Right atrium auricular region (tissue), 2 donors: ENCODE results near the gene SLC35B2. TPM values are rescaled to one million over a fixed set of nuclear protein-coding genes. Genes with fewer than 3 reads are reported as not detected.

Experiments used
- DNase-seq: peaks from one replicate; pipeline ENCODE4 v3.0.0-alpha.2; 2019; ENCODE audit warnings: low spot score
- H3K27ac ChIP-seq, 2 donors: fragments of 200-600 bp; sonication (generic); 1 replicate in 1 of 2; 2 replicates in 1 of 2; pipeline ENCODE4 v1.5.1; 2016 to 2019
- H3K27me3 ChIP-seq, 2 donors: fragments of 200-600 bp; sonication (generic); one replicate each; pipeline versions ENCODE4 v1.5.1 to v1.6.0; 2017 to 2019
- H3K36me3 ChIP-seq: fragments of 200-600 bp; sonication (generic); one replicate; pipeline ENCODE4 v1.5.1; 2016
- H3K4me1 ChIP-seq, 2 donors: fragments of 200-600 bp; sonication (generic); one replicate each; pipeline versions ENCODE4 v1.5.1 to v1.6.0; 2017 to 2019
- H3K4me3 ChIP-seq, 2 donors: fragments of 200-600 bp; sonication (generic); 1 replicate in 1 of 2; 2 replicates in 1 of 2; pipeline ENCODE4 v1.5.1; 2017 to 2019; ENCODE audit warnings: mild to moderate bottlenecking in 1 of 2, moderate library complexity in 1 of 2
- H3K9me3 ChIP-seq, 2 donors: fragments of 200-600 bp; sonication (generic); one replicate each; pipeline ENCODE4 v1.5.1; 2019
- CTCF ChIP-seq, 2 donors: fragments of 200-600 bp; sonication (generic); IDR thresholded peaks; one replicate each; pipeline ENCODE4 v1.5.1; 2019; ENCODE audit warnings: antibody characterized with exemption in 2 of 2
- total RNA-seq, 2 donors: library from RNA; depleted of rRNA; stranded (reverse); fragments of >200 nt; gene quantifications; one replicate each; pipeline ENCODE4 v1.1.0, GENCODE V29; 2016

The SLC35B2 gene
- total RNA-seq, 2 donors from 2014 or later, result 23.0 to 23.7 TPM

GRCh38 chr6:44229376-44230033 lies 27.8 kb downstream of the SLC35B2 start:
- H3K27ac ChIP-seq, result peak overlapping the region; percentile 98
- TF ChIP-seq CTCF (IDR thresholded peaks at IDR 0.05), result no peak
- no peaks in the 10 kb centered on the region for H3K27me3 ChIP-seq
- H3K4me1 ChIP-seq, result peaks cover 0 to 85% of the 10 kb centered on the region in 2 donors
- no peak for DNase-seq
- H3K36me3 ChIP-seq, result peaks cover 38% of the 10 kb centered on the region
- no peak overlapping the region for H3K4me3 ChIP-seq
- no peaks in the 10 kb centered on the region for H3K9me3 ChIP-seq

GRCh38 chr6:44228836-44229235 lies 28.5 kb downstream of the SLC35B2 start:
- no peak for DNase-seq
- peak overlapping the region; percentile 98 for H3K27ac ChIP-seq
- H3K4me1 ChIP-seq, result peaks cover 0 to 85% of the 10 kb centered on the region in 2 donors
- no peaks in the 10 kb centered on the region for H3K9me3 ChIP-seq
- peaks cover 38% of the 10 kb centered on the region for H3K36me3 ChIP-seq
- no peaks in the 10 kb centered on the region for H3K27me3 ChIP-seq
- peak overlapping the region in 1 of 2 donors; percentile 39 for H3K4me3 ChIP-seq
- TF ChIP-seq CTCF (IDR thresholded peaks at IDR 0.05), result no peak

GRCh38 chr6:44228433-44228832 lies 28.9 kb downstream of the SLC35B2 start:
- Histone ChIP-seq H3K4me1 (peaks cover 0 to 84% of the 10 kb centered on the region in 2 donors), H3K4me3 (peak overlapping the region in 1 of 2 donors; percentile 39), H3K36me3 (peaks cover 38% of the 10 kb centered on the region), H3K27ac (peak overlapping the region; percentile 98), H3K9me3 (no peaks in the 10 kb centered on the region), H3K27me3 (no peaks in the 10 kb centered on the region)
- no peak for DNase-seq
- TF ChIP-seq CTCF (IDR thresholded peaks at IDR 0.05), result no peak

- Histone ChIP-seq H3K27ac (peak overlapping the region; percentile 98), H3K4me3 (peak overlapping the region in 1 of 2 donors; percentile 39), H3K4me1 (peaks cover 0 to 81% of the 10 kb centered on the region in 2 donors), H3K27me3 (no peaks in the 10 kb centered on the region), H3K36me3 (peaks cover 38% of the 10 kb centered on the region), H3K9me3 (no peaks in the 10 kb centered on the region)
- DNase-seq, result no peak
- TF ChIP-seq CTCF (IDR thresholded peaks at IDR 0.05), result no peak
Observed at GRCh38 chr6:44228031-44228430, 29.3 kb downstream of the SLC35B2 start.

GRCh38 chr6:44227148-44227793 lies 30.1 kb downstream of the SLC35B2 start:
- DNase-seq, result no peak
- no peak for TF ChIP-seq CTCF (IDR thresholded peaks at IDR 0.05)
- H3K4me1 ChIP-seq, result peaks cover 0 to 83% of the 10 kb centered on the region in 2 donors
- peak overlapping the region; percentile 8 to 39 for H3K4me3 ChIP-seq
- H3K9me3 ChIP-seq, result no peaks in the 10 kb centered on the region
- peak overlapping the region; percentile 98 for H3K27ac ChIP-seq
- no peaks in the 10 kb centered on the region for H3K27me3 ChIP-seq
- peaks cover 30% of the 10 kb centered on the region for H3K36me3 ChIP-seq
